Upper lobe of right lung (tissue), 1 donor: ENCODE results near the gene UQCR11. TPM values are rescaled to one million over a fixed set of nuclear protein-coding genes. Genes with fewer than 3 reads are reported as not detected.

ENCODE experiments used
- ATAC-seq: fragments of 200-7000 bp; cut with Tn5 transposase; one replicate; pipeline ENCODE4 v1.9.1; 2020; ENCODE audit warnings: mild to moderate bottlenecking, moderate library complexity
- DNase-seq: peaks from one replicate; pipeline ENCODE4 v3.0.0-alpha.2; 2020
- H3K27ac ChIP-seq: fragments of 200-600 bp; one replicate; pipeline ENCODE4 v1.8.0; 2022
- H3K27me3 ChIP-seq: fragments of 200-600 bp; one replicate; pipeline ENCODE4 v1.8.0; 2022; ENCODE audit warnings: mild to moderate bottlenecking
- H3K36me3 ChIP-seq: fragments of 200-600 bp; one replicate; pipeline ENCODE4 v1.8.0; 2022
- H3K4me1 ChIP-seq: fragments of 200-600 bp; one replicate; pipeline ENCODE4 v1.8.0; 2022
- H3K4me3 ChIP-seq: fragments of 200-600 bp; one replicate; pipeline ENCODE4 v1.8.0; 2022; ENCODE audit warnings: mild to moderate bottlenecking
- H3K9me3 ChIP-seq: fragments of 200-600 bp; one replicate; pipeline ENCODE4 v1.8.0; 2022
- CTCF ChIP-seq: fragments of 200-600 bp; IDR thresholded peaks from one replicate; pipeline ENCODE4 v1.8.0; 2022; ENCODE audit warnings: antibody characterized with exemption
- intact Hi-C: fragments of 100-400 bp; cut with DNase I; formaldehyde crosslinking; loops from one replicate; pipeline ENCODE4 v1.11.0; 2022
- total RNA-seq: library from RNA; stranded (reverse); fragmentation: NEBNext Ultra II Directional; extraction: Animal tissue kit (Norgen Biotek cat#: 25700); gene quantifications from one replicate; pipeline ENCODE4 v1.2.1, GENCODE V29; 2021
- donor health status: DM: no; HTN: yes; CAD: no; lungs with severe emphysema.

The UQCR11 gene
- total RNA-seq, 1 donor from 2014 or later = 167 TPM

DNA sequence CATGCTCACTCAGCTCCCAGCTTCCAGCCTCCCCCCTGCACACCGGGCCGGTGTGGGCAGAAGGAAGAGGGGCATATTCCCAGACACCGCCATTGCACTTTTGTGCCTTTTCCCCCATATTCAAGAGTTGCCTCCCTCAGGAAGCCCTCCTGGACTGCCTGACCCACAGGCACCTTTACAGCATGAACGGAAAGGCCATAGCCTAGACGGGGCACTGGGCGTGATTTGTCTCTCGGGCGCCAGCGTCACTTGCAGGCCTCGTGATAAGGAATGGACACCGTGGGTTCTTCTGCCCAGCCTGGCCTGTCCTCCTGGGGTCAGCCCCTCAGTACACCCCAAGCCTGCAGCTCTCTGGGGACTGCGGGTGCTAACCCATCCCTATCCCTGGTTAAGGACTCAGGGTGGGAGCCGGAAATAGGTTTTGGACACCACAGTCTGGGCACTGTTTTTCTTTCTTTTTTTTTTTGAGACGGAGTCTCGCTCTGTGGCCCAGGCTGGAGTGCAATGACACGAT is 933 bp upstream of the UQCR11 start:
- no peaks in the 10 kb centered on the region for H3K9me3 ChIP-seq
- peaks cover 32% of the 10 kb centered on the region for H3K4me1 ChIP-seq
- H3K4me3 ChIP-seq = peak overlapping the region; percentile 97
- no peaks in the 10 kb centered on the region for H3K27me3 ChIP-seq
- intact Hi-C loops = no loop called here
- DNase-seq (no peak), ATAC-seq (peak; percentile 13)
- H3K27ac ChIP-seq = peak overlapping the region; percentile 92
- H3K36me3 ChIP-seq = peaks cover 3% of the 10 kb centered on the region
- no peak for TF ChIP-seq CTCF

DNA sequence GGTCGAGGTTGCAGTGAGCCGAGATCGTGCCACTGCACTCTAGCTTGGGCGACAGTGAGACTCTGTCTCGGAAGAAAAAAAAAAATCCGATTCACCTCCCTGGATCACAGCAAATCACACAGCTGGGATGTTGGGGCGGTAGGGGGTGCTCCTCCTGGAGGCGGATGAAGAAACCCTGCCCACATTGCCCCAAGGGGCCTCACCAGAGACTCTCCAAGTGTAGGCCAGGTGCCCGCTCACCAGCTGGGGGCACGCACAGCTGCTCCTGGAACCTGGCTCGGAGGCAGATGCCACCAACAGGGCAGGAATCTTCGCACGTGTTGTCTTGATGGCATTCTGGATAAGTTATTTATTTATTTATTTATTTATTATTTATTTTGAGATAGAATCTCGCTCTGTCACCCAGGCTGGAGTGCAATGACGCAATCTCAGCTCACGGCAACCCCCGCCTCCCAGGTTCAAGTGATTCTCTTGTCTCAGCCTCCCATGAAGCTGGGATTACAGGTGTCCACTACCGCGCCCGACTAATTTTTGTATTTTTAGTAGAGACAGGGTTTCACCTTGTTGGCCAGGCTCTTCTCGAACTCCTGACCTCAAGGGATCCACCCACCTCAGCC is 3.1 kb downstream of the UQCR11 start:
- TF ChIP-seq CTCF = no peak
- no peak overlapping the region for H3K27ac ChIP-seq
- H3K9me3 ChIP-seq = no peaks in the 10 kb centered on the region
- DNase-seq = no peak
- H3K4me1 ChIP-seq = peaks cover 32% of the 10 kb centered on the region
- H3K36me3 ChIP-seq = peaks cover 24% of the 10 kb centered on the region
- no peak for ATAC-seq
- no peaks in the 10 kb centered on the region for H3K27me3 ChIP-seq
- no peak overlapping the region for H3K4me3 ChIP-seq
- intact Hi-C loops = no loop called here

GRCh38 chr19:1601613-1602064 is 3.6 kb downstream of the UQCR11 start:
- H3K36me3 ChIP-seq = peaks cover 28% of the 10 kb centered on the region
- intact Hi-C loops = no loop called here

DNA sequence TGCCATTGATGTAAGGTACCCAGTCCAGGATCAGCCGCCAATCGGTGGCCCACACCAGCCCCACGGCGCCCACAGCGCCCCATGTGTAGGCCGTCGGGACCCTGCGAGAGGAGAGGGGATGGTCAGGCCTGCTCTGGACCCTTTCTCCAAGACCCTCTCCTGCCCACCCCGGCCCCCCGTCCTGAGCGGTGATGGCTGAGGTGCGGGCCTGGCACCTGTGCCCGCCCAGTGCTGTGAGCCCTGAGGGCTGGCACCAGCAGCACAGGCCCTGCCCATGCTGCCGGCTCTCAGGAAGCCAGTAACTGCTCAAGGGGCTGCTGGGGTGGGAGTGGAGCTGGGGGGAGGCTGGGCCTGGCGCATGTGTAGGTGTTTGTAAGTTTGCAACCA is 5.8 kb downstream of the UQCR11 start:
- peaks cover 22% of the 10 kb centered on the region for H3K4me1 ChIP-seq
- no peak overlapping the region for H3K27ac ChIP-seq
- peaks cover 42% of the 10 kb centered on the region for H3K36me3 ChIP-seq
- H3K4me3 ChIP-seq = no peak overlapping the region
- H3K9me3 ChIP-seq = no peaks in the 10 kb centered on the region
- ATAC-seq = peak; percentile 14
- intact Hi-C loops = no loop called here
- TF ChIP-seq CTCF = no peak
- no peaks in the 10 kb centered on the region for H3K27me3 ChIP-seq
- DNase-seq = no peak

More at GRCh38 chr19:1601613-1602064, 3.6 kb downstream of the UQCR11 start:
- H3K4me1 ChIP-seq = peaks cover 31% of the 10 kb centered on the region
- H3K9me3 ChIP-seq = no peaks in the 10 kb centered on the region
- H3K4me3 ChIP-seq = no peak overlapping the region
- ATAC-seq (no peak), DNase-seq (no peak)
- H3K27ac ChIP-seq = no peak overlapping the region
- no peaks in the 10 kb centered on the region for H3K27me3 ChIP-seq
- no peak for TF ChIP-seq CTCF

DNA sequence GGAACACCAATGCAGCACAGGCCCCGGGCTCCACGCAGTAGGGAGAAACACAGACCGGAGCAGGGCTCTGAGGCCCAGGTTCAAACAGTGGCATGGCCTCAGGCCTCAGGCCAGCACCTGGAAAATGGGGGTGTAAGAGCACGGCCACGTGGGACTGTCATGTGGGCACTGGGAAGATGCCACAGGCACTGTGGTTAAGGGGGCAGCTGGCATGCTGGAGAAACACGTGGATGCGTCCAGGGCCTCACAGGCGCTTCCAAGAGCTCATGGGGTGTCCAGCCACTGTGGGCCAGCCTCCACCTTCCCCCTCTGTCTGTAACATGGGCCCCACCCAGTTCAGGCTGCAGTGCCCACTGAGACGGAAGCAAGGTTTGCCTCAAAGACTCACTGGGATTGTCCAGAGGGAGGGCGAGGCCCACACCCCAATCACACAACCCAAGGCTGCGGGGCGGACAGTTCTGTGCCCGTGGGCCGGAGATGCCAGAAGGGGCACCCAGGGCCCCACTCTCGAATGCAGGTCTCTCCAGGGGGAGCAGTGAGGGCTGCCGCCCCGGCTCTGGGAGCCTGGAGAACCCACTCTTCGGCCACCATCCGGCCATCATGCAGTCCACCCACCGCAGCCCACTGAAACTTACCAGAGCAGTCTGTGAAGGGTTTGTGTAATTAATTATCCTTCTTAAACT is 6.3 kb downstream of the UQCR11 start:
- intact Hi-C loops = no loop called here
- H3K27me3 ChIP-seq = no peaks in the 10 kb centered on the region
- no peaks in the 10 kb centered on the region for H3K9me3 ChIP-seq
- ATAC-seq (no peak), DNase-seq (no peak)
- TF ChIP-seq CTCF = no peak
- no peak overlapping the region for H3K4me3 ChIP-seq
- peaks cover 42% of the 10 kb centered on the region for H3K36me3 ChIP-seq
- H3K4me1 ChIP-seq = peaks cover 17% of the 10 kb centered on the region
- no peak overlapping the region for H3K27ac ChIP-seq
